ENCODE data around the gene FAM234A.

DNA sequence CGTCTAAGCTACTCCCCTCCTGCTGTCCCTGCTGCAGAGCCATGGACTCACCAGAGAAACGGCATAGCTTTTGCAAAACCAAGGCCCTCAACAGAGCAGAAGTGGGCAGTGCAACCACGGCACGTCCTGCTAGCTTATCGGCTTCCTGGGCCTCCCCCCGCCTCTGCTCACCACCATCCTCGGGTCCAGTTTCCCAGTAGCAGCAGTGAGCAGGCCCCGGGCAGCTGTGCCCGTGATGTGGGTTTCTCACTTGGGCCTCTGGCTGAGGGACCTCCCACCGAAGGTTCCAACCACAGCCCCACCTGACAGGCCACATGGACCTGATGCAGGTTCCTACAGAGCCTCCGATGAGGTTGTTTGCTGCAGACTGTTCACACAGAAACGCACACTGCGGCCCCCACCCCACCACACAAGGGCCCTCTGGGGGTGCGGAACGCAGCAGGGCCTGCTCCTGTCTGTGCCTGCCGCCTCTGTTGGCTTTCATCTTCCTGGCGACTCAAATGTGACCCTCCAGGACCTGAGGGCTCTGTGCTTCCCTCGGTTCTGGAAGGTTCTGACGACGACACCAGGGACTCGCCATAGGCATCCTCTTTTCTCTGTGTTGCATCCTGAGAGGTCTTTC lies 73.2 kb downstream of the FAM234A start:
- TF ChIP-seq, protein P1, sequence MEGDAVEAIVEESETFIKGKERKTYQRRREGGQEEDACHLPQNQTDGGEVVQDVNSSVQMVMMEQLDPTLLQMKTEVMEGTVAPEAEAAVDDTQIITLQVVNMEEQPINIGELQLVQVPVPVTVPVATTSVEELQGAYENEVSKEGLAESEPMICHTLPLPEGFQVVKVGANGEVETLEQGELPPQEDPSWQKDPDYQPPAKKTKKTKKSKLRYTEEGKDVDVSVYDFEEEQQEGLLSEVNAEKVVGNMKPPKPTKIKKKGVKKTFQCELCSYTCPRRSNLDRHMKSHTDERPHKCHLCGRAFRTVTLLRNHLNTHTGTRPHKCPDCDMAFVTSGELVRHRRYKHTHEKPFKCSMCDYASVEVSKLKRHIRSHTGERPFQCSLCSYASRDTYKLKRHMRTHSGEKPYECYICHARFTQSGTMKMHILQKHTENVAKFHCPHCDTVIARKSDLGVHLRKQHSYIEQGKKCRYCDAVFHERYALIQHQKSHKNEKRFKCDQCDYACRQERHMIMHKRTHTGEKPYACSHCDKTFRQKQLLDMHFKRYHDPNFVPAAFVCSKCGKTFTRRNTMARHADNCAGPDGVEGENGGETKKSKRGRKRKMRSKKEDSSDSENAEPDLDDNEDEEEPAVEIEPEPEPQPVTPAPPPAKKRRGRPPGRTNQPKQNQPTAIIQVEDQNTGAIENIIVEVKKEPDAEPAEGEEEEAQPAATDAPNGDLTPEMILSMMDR (conservative IDR thresholded peaks at IDR 0.05; ENCODE audit: low read depth, low read length) = no peak
- TF ChIP-seq EZH2 (IDR thresholded peaks at IDR 0.05; ENCODE audit: borderline replicate concordance, low read depth, low read length, poor library complexity, severe bottlenecking) = no peak

Data from A673 (cell line).